GM12892 (cell line): ENCODE measurements around the gene MACROD2.

Source experiments
- POLR2A ChIP-seq: IDR thresholded peaks from 2 replicates; pipeline ENCODE4 v1.6.1; 2011; ENCODE audit warnings: low read depth, low read length, control low read depth
- POLR2AphosphoS5 ChIP-seq: IDR thresholded peaks from 2 replicates; pipeline ENCODE4 v1.6.1; 2011; ENCODE audit warnings: low read depth, low read length, control low read depth
- TAF1 ChIP-seq: IDR thresholded peaks from 2 replicates; pipeline ENCODE4 v1.6.1; 2011; ENCODE audit warnings: low read depth, mild to moderate bottlenecking, control low read depth, low read length, borderline replicate concordance

DNA sequence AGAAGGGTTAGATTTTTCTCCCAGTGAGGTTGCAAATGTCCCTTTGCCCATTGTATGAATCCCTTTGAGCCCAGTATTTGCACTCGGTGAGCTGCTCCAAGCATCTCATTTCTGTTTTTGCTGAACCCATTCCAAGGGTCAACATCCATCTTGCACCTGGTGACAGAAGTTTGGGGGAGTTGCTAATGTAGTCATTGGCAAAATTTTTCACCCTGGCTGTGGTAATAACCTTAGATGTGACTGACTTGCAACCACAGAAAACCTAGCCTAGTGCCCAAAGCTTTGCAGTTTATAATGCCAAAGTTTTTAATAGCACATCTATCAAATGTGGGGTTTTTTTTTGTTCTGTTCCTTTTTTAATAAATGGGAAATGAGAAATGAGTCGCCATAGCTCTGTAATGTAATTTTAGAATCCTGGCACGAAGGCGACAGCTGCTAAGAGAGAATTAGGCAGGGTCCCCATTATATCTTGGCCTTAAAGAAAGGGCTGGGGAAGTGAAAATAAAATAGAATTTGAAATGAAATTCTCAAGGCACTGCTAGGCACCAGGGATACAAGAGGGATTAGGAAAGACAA, 1895.2 kb downstream of the MACROD2 start:
- no peak for TF ChIP-seq POLR2A
- TF ChIP-seq POLR2AphosphoS5: no peak
- no peak for TF ChIP-seq TAF1
